GM12892 (cell line): ENCODE results near the gene GDNF.

ENCODE experiments used
- POLR2A ChIP-seq: IDR thresholded peaks from 2 replicates; pipeline ENCODE4 v1.6.1; 2011; ENCODE audit warnings: low read depth, low read length, control low read depth
- TAF1 ChIP-seq: IDR thresholded peaks from 2 replicates; pipeline ENCODE4 v1.6.1; 2011; ENCODE audit warnings: low read depth, mild to moderate bottlenecking, control low read depth, low read length, borderline replicate concordance

DNA sequence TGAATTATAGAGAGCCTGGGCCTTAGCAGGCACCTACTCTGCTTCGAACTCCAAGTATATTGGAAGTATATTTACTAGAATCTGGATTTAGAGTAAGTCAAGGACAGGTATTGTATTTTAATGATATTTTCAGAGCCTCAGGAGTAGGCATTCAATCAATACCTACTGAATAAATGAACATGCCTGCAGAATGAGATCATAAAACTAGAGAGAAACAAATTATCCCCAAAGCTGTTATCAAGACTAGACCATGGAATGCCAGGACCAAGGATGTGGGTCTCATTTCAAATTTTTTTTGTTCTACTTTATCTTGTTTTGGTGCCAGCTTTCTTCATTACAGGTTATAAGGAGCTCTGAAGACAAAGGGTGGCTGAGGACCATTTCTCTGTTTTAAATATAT, 66.0 kb downstream of the GDNF start:
- TF ChIP-seq POLR2A (no peak), TAF1 (no peak)
